Measurements from ENCODE around the gene ZMYM2. TPM values are rescaled to one million over a fixed set of nuclear protein-coding genes. Genes with fewer than 3 reads are reported as not detected.

The ZMYM2 gene
- total RNA-seq, 6 donors from 2014 or later = 36.8 to 101 (median 59.4) TPM

- no peaks in the 10 kb centered on the region for H3K4me1 ChIP-seq
- H3K27me3 ChIP-seq = no peaks in the 10 kb centered on the region
- no peak for DNase-seq
- TF ChIP-seq EP300 (IDR thresholded peaks at IDR 0.05) = no peak
- TF ChIP-seq POLR2A (IDR thresholded peaks at IDR 0.05) = no peak
- TF ChIP-seq POLR2AphosphoS5 (IDR thresholded peaks at IDR 0.05) = no peak
- no peak for TF ChIP-seq CTCF (IDR thresholded peaks at IDR 0.05)
- H3K9me3 ChIP-seq = no peaks in the 10 kb centered on the region
- H3K36me3 ChIP-seq = peaks cover 7 to 54% (median 28%) of the 10 kb centered on the region in 4 donors
- ATAC-seq (ENCODE audit: low FRiP score in 2 of 2) = no peak
- no peak overlapping the region for H3K4me3 ChIP-seq
- no peak overlapping the region for H3K27ac ChIP-seq
- 95 to 97% methylated on average over 7 of the region's 7 CpGs for WGBS, 2 donors
These were observed 122.0 kb downstream of the ZMYM2 start for GRCh38 chr13:20080377-20081164.

GRCh38 chr13:20090349-20090748, 131.8 kb downstream of the ZMYM2 start:
- H3K4me1 ChIP-seq = no peaks in the 10 kb centered on the region
- H3K27me3 ChIP-seq = no peaks in the 10 kb centered on the region
- no peak for DNase-seq
- H3K9me3 ChIP-seq = no peaks in the 10 kb centered on the region
- WGBS, 2 donors = 55 to 60% methylated on average over 1 of the region's 1 CpG
- H3K36me3 ChIP-seq = peaks cover 6 to 15% (median 8%) of the 10 kb centered on the region in 4 donors
- no peak overlapping the region for H3K27ac ChIP-seq
- TF ChIP-seq CTCF (IDR thresholded peaks at IDR 0.05) = peak in 1 of 6 experiments; percentile 15
- TF ChIP-seq POLR2A (IDR thresholded peaks at IDR 0.05) = no peak
- H3K4me3 ChIP-seq = no peak overlapping the region
- ATAC-seq (ENCODE audit: low FRiP score in 2 of 2) = no peak

- WGBS, 2 donors = 63 to 71% methylated on average over 6 of the region's 6 CpGs
- no peak for TF ChIP-seq EP300 (IDR thresholded peaks at IDR 0.05)
- TF ChIP-seq POLR2A (IDR thresholded peaks at IDR 0.05) = no peak
- TF ChIP-seq POLR2AphosphoS5 (IDR thresholded peaks at IDR 0.05) = no peak
- TF ChIP-seq CTCF (IDR thresholded peaks at IDR 0.05) = no peak
- ATAC-seq (ENCODE audit: low FRiP score in 2 of 2) (no peak), DNase-seq (no peak)
- Histone ChIP-seq H3K4me1 (no peaks in the 10 kb centered on the region), H3K27ac (no peak overlapping the region), H3K36me3 (no peaks in the 10 kb centered on the region), H3K27me3 (peaks cover 0 to 1% (median 0%) of the 10 kb centered on the region in 4 donors), H3K4me3 (no peak overlapping the region), H3K9me3 (no peaks in the 10 kb centered on the region)
These were observed 135.4 kb downstream of the ZMYM2 start for GRCh38 chr13:20093951-20094350.

GRCh38 chr13:20099319-20099718, 140.8 kb downstream of the ZMYM2 start:
- WGBS, 2 donors = 44 to 62% methylated on average over 9 of the region's 9 CpGs
- Histone ChIP-seq H3K36me3 (no peaks in the 10 kb centered on the region), H3K27me3 (peaks cover 0 to 2% (median 0%) of the 10 kb centered on the region in 4 donors), H3K27ac (no peak overlapping the region), H3K4me1 (no peaks in the 10 kb centered on the region), H3K9me3 (no peaks in the 10 kb centered on the region), H3K4me3 (no peak overlapping the region)
- DNase-seq (no peak), ATAC-seq (ENCODE audit: low FRiP score in 2 of 2) (no peak)
- TF ChIP-seq EP300 (IDR thresholded peaks at IDR 0.05) (no peak), POLR2A (IDR thresholded peaks at IDR 0.05) (no peak), CTCF (IDR thresholded peaks at IDR 0.05) (no peak), POLR2AphosphoS5 (IDR thresholded peaks at IDR 0.05) (no peak)

Data from upper lobe of left lung (tissue), 6 donors.